SK-N-SH (cell line): ENCODE measurements around the gene KDM2A. TPM values are rescaled to one million over a fixed set of nuclear protein-coding genes. Genes with fewer than 3 reads are reported as not detected.
"Not testable (repeated sequence)": the region's sequence is repeated elsewhere in the genome, so short reads cannot be mapped to it uniquely, and the experiment has no call there.

ENCODE experiments used
- CTCF ChIA-PET: fragments of 300-600, 350-600 bp; formaldehyde crosslinking; extraction: SDS; loops from one replicate; lab custom pipeline; 2021; lab: Yijun Ruan, JAX
- POLR2A ChIA-PET: fragments of 350-600 bp; sonication (Branson Sonifier 250); formaldehyde crosslinking; extraction: SDS; loops from one replicate; lab custom pipeline; 2020; ENCODE audit warnings: antibody characterized with exemption, inconsistent platforms; lab: Yijun Ruan, JAX
- DNase-seq: peaks from one replicate; pipeline ENCODE4 v3.0.0; 2012
- H2AFZ ChIP-seq: fragments of 200-600 bp; sonication (generic); 2 replicates; pipeline ENCODE4 v1.8.1; 2016; ENCODE audit warnings: antibody characterized with exemption, mild to moderate bottlenecking, low read depth
- H3F3A ChIP-seq: fragments of 200-600 bp; sonication (generic); replicated peaks from 2 replicates; pipeline ENCODE3; 2016; ENCODE audit warnings: antibody characterized with exemption, mild to moderate bottlenecking; ENCODE audit not compliant: insufficient read depth
- H3K27ac ChIP-seq, 2 experiments: fragments of 200-500 bp in 1 of 2; fragments of 200-600 bp in 1 of 2; sonication (Bioruptor generic) in 1 of 2; sonication (generic), shearing (Covaris generic) in 1 of 2; 2 replicates each; pipeline versions ENCODE4 v1.5.1 to v1.6.1; 2014 to 2016; ENCODE audit warnings: low read depth in 2 of 2, inconsistent platforms in 1 of 2, low read length in 1 of 2, mild to moderate bottlenecking in 1 of 2, mixed read lengths in 1 of 2
- H3K27me3 ChIP-seq: fragments of 200-600 bp; sonication (generic), shearing (Covaris generic); 2 replicates; pipeline ENCODE4 v1.6.1; 2016; ENCODE audit warnings: mixed run types; ENCODE audit not compliant: insufficient read depth
- H3K36me3 ChIP-seq, 2 experiments: fragments of 200-500 bp in 1 of 2; fragments of 200-600 bp in 1 of 2; sonication (Bioruptor generic) in 1 of 2; sonication (generic) in 1 of 2; replicated peaks in 1 of 2; 2 replicates each; pipeline versions ENCODE3 to v1.5.1; 2014 to 2016; ENCODE audit warnings: low read length in 1 of 2, mild to moderate bottlenecking in 1 of 2; ENCODE audit not compliant: insufficient read depth in 2 of 2, control insufficient read depth in 1 of 2
- H3K4me1 ChIP-seq, 2 experiments: fragments of 200-500 bp in 1 of 2; fragments of 200-600 bp in 1 of 2; sonication (Bioruptor generic) in 1 of 2; sonication (generic), shearing (Covaris generic) in 1 of 2; 2 replicates each; pipeline versions ENCODE4 v1.5.1 to v1.6.1; 2014 to 2016; ENCODE audit warnings: low read depth in 1 of 2, low read length in 1 of 2, mixed run types in 1 of 2; ENCODE audit not compliant: insufficient read depth in 2 of 2, control insufficient read depth in 1 of 2
- H3K4me2 ChIP-seq: fragments of 200-600 bp; sonication (generic), shearing (Covaris generic); 2 replicates; pipeline ENCODE4 v1.6.1; 2017; ENCODE audit warnings: mixed run types
- H3K4me3 ChIP-seq, 2 experiments: fragments of 200-500 bp in 1 of 2; fragments of 200-600 bp in 1 of 2; sonication (Bioruptor generic) in 1 of 2; sonication (generic), shearing (Covaris generic) in 1 of 2; 2 replicates each; pipeline versions ENCODE4 v1.5.1 to v1.8.1; 2014 to 2016; ENCODE audit warnings: low read depth in 2 of 2, inconsistent platforms in 1 of 2, low read length in 1 of 2, mild to moderate bottlenecking in 1 of 2, mixed read lengths in 1 of 2, moderate library complexity in 1 of 2
- H3K79me2 ChIP-seq: fragments of 200-600 bp; sonication (generic); 2 replicates; pipeline ENCODE4 v1.8.1; 2017; ENCODE audit warnings: mild to moderate bottlenecking; ENCODE audit not compliant: insufficient read depth
- H3K9ac ChIP-seq: fragments of 200-600 bp; sonication (generic); 2 replicates; pipeline ENCODE4 v1.6.1; 2017; ENCODE audit warnings: mixed run types
- H3K9me2 ChIP-seq: fragments of 200-600 bp; sonication (generic); 2 replicates; pipeline ENCODE4 v1.6.1; 2017; ENCODE audit warnings: mixed run types
- H3K9me3 ChIP-seq: fragments of 200-600 bp; sonication (generic); 2 replicates; pipeline ENCODE4 v1.6.1; 2017; ENCODE audit warnings: mixed run types, mild to moderate bottlenecking, moderate library complexity
- H4K20me1 ChIP-seq: fragments of 200-600 bp; sonication (generic); 2 replicates; pipeline ENCODE4 v1.6.1; 2017; ENCODE audit warnings: mild to moderate bottlenecking, mixed run types; ENCODE audit not compliant: insufficient read depth
- EP300 ChIP-seq, 2 experiments: IDR thresholded peaks; 2 replicates each; pipeline versions ENCODE4 v1.4.0 to v1.6.1; 2012; ENCODE audit warnings: borderline replicate concordance in 1 of 2, low read depth in 1 of 2, low read length in 1 of 2
- FOSL2 ChIP-seq: IDR thresholded peaks from 2 replicates; pipeline ENCODE4 v1.4.0; 2012; ENCODE audit warnings: low read depth, mild to moderate bottlenecking, moderate library complexity, borderline replicate concordance
- FOXM1 ChIP-seq: IDR thresholded peaks from 2 replicates; pipeline ENCODE4 v1.4.0; 2012; ENCODE audit warnings: low read depth, mild to moderate bottlenecking
- JUND ChIP-seq: IDR thresholded peaks from 2 replicates; pipeline ENCODE4 v1.4.0; 2012
- MEF2A ChIP-seq: IDR thresholded peaks from 2 replicates; pipeline ENCODE4 v1.4.0; 2012; ENCODE audit warnings: low read depth, borderline replicate concordance
- NFIC ChIP-seq: IDR thresholded peaks from 2 replicates; pipeline ENCODE4 v1.4.0; 2012; ENCODE audit warnings: borderline replicate concordance
- NRF1 ChIP-seq: IDR thresholded peaks from 2 replicates; pipeline ENCODE4 v1.6.1; 2012; ENCODE audit warnings: low read depth, mild to moderate bottlenecking, low read length
- RCOR1 ChIP-seq: fragments of 150-350 bp; IDR thresholded peaks from 2 replicates; pipeline ENCODE4 v1.6.1; 2017; ENCODE audit warnings: antibody characterized with exemption, low read length
- SIN3A ChIP-seq: IDR thresholded peaks from 2 replicates; pipeline ENCODE4 v1.6.1; 2012; ENCODE audit warnings: low read depth, mild to moderate bottlenecking, low read length, moderate library complexity, borderline replicate concordance
- TCF12 ChIP-seq: IDR thresholded peaks from 2 replicates; pipeline ENCODE4 v1.4.0; 2012
- YY1 ChIP-seq: IDR thresholded peaks from 2 replicates; pipeline ENCODE4 v1.4.0; 2012; ENCODE audit warnings: low read depth, mild to moderate bottlenecking
- WGBS: methylation state at CpG from one replicate; pipeline ENCODE4 v1.1.6; 2017; ENCODE audit warnings: low lambda C conversion rate; 5-methylcytosine and 5-hydroxymethylcytosine counted together
- polyA plus RNA-seq, 3 experiments: library from polyadenylated mRNA; depleted of rRNA; stranded (reverse); fragments of >200 nt; gene quantifications; 2 replicates each; pipeline ENCODE4 v1.2.3, GENCODE V29; 2012
- TF ChIP-seq, protein P1 (sequence below): IDR thresholded peaks from 2 replicates; pipeline ENCODE4; 2012
- TF ChIP-seq, protein P2 (sequence below): IDR thresholded peaks from 2 replicates; pipeline ENCODE4 v1.6.1; 2012; ENCODE audit warnings: mild to moderate bottlenecking, low read depth, low read length, moderate library complexity
- TF ChIP-seq, protein P3 (sequence below): fragments of 150-350 bp; IDR thresholded peaks from 2 replicates; pipeline ENCODE4 v1.6.1; 2016; ENCODE audit warnings: mild to moderate bottlenecking, low read depth, low read length
- TF ChIP-seq, protein P4 (sequence below): fragments of 150-350 bp; IDR thresholded peaks from 2 replicates; pipeline ENCODE4 v1.6.1; 2017; ENCODE audit warnings: antibody characterized with exemption, low read length, low read depth, borderline replicate concordance

KDM2A gene
- polyA plus RNA-seq, 1 of the 3 experiments (the other 2 are of a cell fraction) = 28.4 TPM

DNA sequence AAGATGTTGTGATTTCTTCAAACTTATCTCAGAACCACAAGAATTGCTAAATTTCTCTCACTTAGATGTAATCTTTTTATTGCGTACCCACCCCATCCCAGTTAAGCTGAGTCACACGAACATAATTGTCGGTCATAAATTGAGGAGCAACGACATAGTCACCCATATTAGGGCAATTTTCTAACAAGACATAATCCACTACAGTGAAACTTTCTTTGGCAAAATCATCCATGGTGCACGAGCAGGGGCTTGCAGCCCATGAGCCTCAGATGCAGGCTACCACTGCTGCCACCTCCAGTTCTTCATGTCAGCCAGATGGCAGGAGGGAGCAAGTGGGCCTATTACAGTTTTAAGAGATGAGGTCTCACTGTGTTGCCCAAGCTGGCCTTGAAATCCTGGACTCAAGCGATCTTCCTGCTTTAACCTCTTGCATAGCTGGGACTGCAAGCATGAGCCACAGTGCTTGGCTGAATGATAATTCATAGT, 77.0 kb downstream of the KDM2A start:
- H3K4me1 ChIP-seq = peaks cover 0 to 22% of the 10 kb centered on the region in 2 experiments; a peak in 1 of 4 replicates
- CTCF ChIA-PET = interaction anchor here (1.3 kb wide), 1 partner anchor 114 kb away, joined by 3 read pairs; no protein-coding TSS in a partner anchor
- peaks cover 5% of the 10 kb centered on the region for H3F3A ChIP-seq
- TF ChIP-seq TCF12 = 0 out of 2 replicates have a peak, but pooled peaks have one; percentile 12
- TF ChIP-seq FOXM1 = no peak
- TF ChIP-seq, protein P1, sequence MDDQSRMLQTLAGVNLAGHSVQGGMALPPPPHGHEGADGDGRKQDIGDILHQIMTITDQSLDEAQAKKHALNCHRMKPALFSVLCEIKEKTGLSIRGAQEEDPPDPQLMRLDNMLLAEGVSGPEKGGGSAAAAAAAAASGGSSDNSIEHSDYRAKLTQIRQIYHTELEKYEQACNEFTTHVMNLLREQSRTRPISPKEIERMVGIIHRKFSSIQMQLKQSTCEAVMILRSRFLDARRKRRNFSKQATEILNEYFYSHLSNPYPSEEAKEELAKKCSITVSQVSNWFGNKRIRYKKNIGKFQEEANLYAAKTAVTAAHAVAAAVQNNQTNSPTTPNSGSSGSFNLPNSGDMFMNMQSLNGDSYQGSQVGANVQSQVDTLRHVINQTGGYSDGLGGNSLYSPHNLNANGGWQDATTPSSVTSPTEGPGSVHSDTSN = 0 out of 2 replicates have a peak, but pooled peaks have one; percentile 16
- no peak for DNase-seq
- no peak overlapping the region for H2AFZ ChIP-seq
- H3K79me2 ChIP-seq = no peaks in the 10 kb centered on the region
- H3K27me3 ChIP-seq = no peaks in the 10 kb centered on the region
- no peaks in the 10 kb centered on the region for H3K9me2 ChIP-seq
- WGBS = 82% methylated on average over 6 of the region's 6 CpGs
- H3K4me2 ChIP-seq = no peak overlapping the region
- H3K9me3 ChIP-seq = no peaks in the 10 kb centered on the region
- no peak overlapping the region for H3K9ac ChIP-seq
- H4K20me1 ChIP-seq = no peaks in the 10 kb centered on the region
- POLR2A ChIA-PET = no interaction called here
- H3K4me3 ChIP-seq = no peak overlapping the region
- peaks cover 2 to 16% of the 10 kb centered on the region in 2 experiments for H3K36me3 ChIP-seq
- no peak overlapping the region for H3K27ac ChIP-seq

DNA sequence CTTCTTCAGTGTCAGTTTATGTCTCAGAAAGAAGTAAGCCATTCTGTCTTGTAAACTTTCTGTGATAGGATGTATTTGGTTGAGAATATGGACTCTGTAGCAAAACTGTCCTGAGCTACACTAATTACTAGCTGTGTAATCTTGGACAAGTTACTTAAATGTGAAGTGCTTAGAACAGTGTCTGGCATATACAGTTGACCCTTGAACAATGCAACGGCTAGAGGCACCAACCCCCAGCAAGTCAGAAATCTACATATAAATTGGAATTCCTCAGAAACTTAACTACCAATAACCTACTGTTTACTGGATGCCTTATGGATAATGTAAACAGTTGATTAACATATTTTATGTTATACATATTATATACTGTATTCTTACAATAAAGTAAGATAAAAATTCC, 78.5 kb downstream of the KDM2A start:
- Histone ChIP-seq H3K9ac (no peak overlapping the region), H3K9me2 (no peaks in the 10 kb centered on the region), H3F3A (peaks cover 5% of the 10 kb centered on the region), H3K27me3 (no peaks in the 10 kb centered on the region), H3K4me1 (peaks cover 0 to 23% of the 10 kb centered on the region in 2 experiments; a peak in 1 of 4 replicates), H3K79me2 (no peaks in the 10 kb centered on the region), H3K4me3 (no peak overlapping the region), H3K36me3 (peaks cover 2 to 11% of the 10 kb centered on the region in 2 experiments), H4K20me1 (no peaks in the 10 kb centered on the region), H3K4me2 (no peak overlapping the region), H3K27ac (no peak overlapping the region), H3K9me3 (no peaks in the 10 kb centered on the region), H2AFZ (no peak overlapping the region)
- TF ChIP-seq YY1 (no peak), SIN3A (no peak), NRF1 (no peak), EP300 (IDR thresholded peaks at IDR 0.05; ENCODE audit: borderline replicate concordance in 1 of 2, low read depth in 1 of 2, low read length in 1 of 2) (no peak), FOSL2 (no peak), MEF2A (no peak), NFIC (no peak), RCOR1 (no peak), JUND (no peak), FOXM1 (no peak)
- TF ChIP-seq, protein P2, sequence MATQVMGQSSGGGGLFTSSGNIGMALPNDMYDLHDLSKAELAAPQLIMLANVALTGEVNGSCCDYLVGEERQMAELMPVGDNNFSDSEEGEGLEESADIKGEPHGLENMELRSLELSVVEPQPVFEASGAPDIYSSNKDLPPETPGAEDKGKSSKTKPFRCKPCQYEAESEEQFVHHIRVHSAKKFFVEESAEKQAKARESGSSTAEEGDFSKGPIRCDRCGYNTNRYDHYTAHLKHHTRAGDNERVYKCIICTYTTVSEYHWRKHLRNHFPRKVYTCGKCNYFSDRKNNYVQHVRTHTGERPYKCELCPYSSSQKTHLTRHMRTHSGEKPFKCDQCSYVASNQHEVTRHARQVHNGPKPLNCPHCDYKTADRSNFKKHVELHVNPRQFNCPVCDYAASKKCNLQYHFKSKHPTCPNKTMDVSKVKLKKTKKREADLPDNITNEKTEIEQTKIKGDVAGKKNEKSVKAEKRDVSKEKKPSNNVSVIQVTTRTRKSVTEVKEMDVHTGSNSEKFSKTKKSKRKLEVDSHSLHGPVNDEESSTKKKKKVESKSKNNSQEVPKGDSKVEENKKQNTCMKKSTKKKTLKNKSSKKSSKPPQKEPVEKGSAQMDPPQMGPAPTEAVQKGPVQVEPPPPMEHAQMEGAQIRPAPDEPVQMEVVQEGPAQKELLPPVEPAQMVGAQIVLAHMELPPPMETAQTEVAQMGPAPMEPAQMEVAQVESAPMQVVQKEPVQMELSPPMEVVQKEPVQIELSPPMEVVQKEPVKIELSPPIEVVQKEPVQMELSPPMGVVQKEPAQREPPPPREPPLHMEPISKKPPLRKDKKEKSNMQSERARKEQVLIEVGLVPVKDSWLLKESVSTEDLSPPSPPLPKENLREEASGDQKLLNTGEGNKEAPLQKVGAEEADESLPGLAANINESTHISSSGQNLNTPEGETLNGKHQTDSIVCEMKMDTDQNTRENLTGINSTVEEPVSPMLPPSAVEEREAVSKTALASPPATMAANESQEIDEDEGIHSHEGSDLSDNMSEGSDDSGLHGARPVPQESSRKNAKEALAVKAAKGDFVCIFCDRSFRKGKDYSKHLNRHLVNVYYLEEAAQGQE = no peak
- TF ChIP-seq, protein P3, sequence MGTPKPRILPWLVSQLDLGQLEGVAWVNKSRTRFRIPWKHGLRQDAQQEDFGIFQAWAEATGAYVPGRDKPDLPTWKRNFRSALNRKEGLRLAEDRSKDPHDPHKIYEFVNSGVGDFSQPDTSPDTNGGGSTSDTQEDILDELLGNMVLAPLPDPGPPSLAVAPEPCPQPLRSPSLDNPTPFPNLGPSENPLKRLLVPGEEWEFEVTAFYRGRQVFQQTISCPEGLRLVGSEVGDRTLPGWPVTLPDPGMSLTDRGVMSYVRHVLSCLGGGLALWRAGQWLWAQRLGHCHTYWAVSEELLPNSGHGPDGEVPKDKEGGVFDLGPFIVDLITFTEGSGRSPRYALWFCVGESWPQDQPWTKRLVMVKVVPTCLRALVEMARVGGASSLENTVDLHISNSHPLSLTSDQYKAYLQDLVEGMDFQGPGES = no peak
- TF ChIP-seq, protein P4, sequence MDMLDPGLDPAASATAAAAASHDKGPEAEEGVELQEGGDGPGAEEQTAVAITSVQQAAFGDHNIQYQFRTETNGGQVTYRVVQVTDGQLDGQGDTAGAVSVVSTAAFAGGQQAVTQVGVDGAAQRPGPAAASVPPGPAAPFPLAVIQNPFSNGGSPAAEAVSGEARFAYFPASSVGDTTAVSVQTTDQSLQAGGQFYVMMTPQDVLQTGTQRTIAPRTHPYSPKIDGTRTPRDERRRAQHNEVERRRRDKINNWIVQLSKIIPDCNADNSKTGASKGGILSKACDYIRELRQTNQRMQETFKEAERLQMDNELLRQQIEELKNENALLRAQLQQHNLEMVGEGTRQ = no peak
- DNase-seq = no peak
- ChIA-PET CTCF (interaction anchor here (1.1 kb wide), 1 partner anchor 117 kb away, joined by 3 read pairs; no protein-coding TSS in a partner anchor), POLR2A (no interaction called here)
- WGBS = 100% methylated on average over 1 of the region's 1 CpG

DNA sequence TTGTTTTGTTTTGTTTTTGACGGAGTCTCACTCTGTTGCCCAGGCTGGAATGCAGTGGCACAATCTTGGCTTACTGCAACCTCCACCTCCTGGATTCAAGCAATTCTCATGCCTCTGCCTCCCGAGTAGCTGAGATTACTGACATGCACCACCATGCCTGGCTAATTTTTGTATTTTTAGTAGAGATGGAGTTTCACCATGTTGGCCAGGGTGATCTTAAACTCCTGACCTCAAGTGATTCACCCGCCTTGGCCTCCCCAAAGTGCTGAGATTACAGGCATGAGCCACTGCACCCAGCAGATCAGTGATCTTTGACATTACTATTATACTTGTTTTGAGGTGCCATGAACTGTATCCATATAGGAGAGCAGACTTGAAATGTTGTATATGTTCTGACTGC, 79.7 kb downstream of the KDM2A start:
- H3K79me2 ChIP-seq, DNase-seq, H2AFZ ChIP-seq, H3K27me3 ChIP-seq, H3K9me3 ChIP-seq, H3K27ac ChIP-seq, POLR2A ChIA-PET, H4K20me1 ChIP-seq, H3K4me3 ChIP-seq, H3F3A ChIP-seq, H3K4me2 ChIP-seq, H3K9me2 ChIP-seq, H3K9ac ChIP-seq: not testable (repeated sequence)
- WGBS = 89% methylated on average over 3 of the region's 3 CpGs
- CTCF ChIA-PET = interaction anchor here (0.7 kb wide), 1 partner anchor 10 kb away, joined by 3 read pairs; no protein-coding TSS in a partner anchor
- H3K36me3 ChIP-seq = peaks cover 2 to 11% of the 10 kb centered on the region in 2 experiments
- H3K4me1 ChIP-seq = peaks cover 0 to 28% of the 10 kb centered on the region in 2 experiments; a peak in 1 of 4 replicates
